Calu3 (cell line): ENCODE measurements around the gene LMO3. TPM values are rescaled to one million over a fixed set of nuclear protein-coding genes. Genes with fewer than 3 reads are reported as not detected.

Experiments
- BruUV-seq: library from RNA; stranded (reverse); fragments of 400-500 nt; replicated peaks from 2 replicates; lab custom pipeline; 2021; lab: Mats Ljungman, UMichigan
- CTCF ChIA-PET: fragments of 300-600 bp; sonication (Branson Sonifier 250); formaldehyde crosslinking; loops from one replicate; lab custom pipeline; 2022; ENCODE audit warnings: antibody characterized with exemption; lab: Charles Lee
- DNase-seq: peaks from one replicate; pipeline ENCODE4 v3.0.0; 2022
- H3K27ac Mint-ChIP-seq: one replicate; pipeline ENCODE4 v1.8.0; 2022; ENCODE audit warnings: mixed read lengths; ENCODE audit not compliant: unreplicated experiment
- H3K27me3 Mint-ChIP-seq: one replicate; pipeline ENCODE4 v1.8.0; 2022; ENCODE audit warnings: mixed read lengths; ENCODE audit not compliant: unreplicated experiment
- H3K36me3 Mint-ChIP-seq: one replicate; pipeline ENCODE4 v1.8.0; 2022; ENCODE audit warnings: mild to moderate bottlenecking, moderate library complexity, mixed read lengths; ENCODE audit not compliant: insufficient read depth, unreplicated experiment
- H3K4me1 Mint-ChIP-seq: one replicate; pipeline ENCODE4 v1.8.0; 2022; ENCODE audit warnings: mild to moderate bottlenecking, low read depth, mixed read lengths; ENCODE audit not compliant: unreplicated experiment
- H3K4me3 Mint-ChIP-seq: one replicate; pipeline ENCODE4 v1.8.0; 2022; ENCODE audit warnings: mild to moderate bottlenecking, low read depth, moderate library complexity, mixed read lengths; ENCODE audit not compliant: unreplicated experiment
- H3K9me3 Mint-ChIP-seq: one replicate; pipeline ENCODE4 v1.8.0; 2022; ENCODE audit warnings: low read depth, mixed read lengths; ENCODE audit not compliant: unreplicated experiment
- intact Hi-C: fragments of 100-400 bp; cut with micrococcal nuclease; formaldehyde crosslinking; loops from one replicate; pipeline ENCODE4 v1.10.0; 2022; ENCODE audit not compliant: unreplicated experiment
- total RNA-seq: library from RNA; stranded (reverse); gene quantifications from 2 replicates; pipeline ENCODE4 v1.2.3, GENCODE V29; 2022
- TF ChIP-seq, protein P1 (sequence below): fragments of 200-600 bp; IDR thresholded peaks from one replicate; pipeline ENCODE4 v1.8.0; 2022; ENCODE audit warnings: antibody characterized with exemption; ENCODE audit not compliant: unreplicated experiment

The LMO3 gene
- total RNA-seq, 1 experiment from 2014 or later: not detected

DNA sequence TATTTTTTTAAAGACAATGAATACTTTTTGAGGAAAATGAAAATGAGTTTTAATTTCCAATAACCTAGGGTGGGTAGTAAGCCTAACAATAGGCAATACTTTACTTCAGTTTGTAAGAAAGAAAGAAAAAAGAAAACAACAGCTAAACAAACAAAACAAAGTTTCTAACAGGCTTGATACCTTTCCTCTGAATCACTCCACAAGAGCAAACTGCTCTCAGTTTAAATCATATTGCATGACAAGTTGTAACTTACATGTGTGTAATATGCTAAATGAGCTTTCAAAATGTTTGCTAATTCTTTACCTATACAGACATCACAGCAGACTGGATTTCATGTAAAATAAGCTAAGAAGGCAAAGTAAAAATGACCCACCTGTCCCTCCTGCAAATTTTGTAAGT, 6.7 kb upstream of the LMO3 start:
- Mint-ChIP-seq H3K27me3 (no peaks in the 10 kb centered on the region), H3K36me3 (no peaks in the 10 kb centered on the region), H3K4me1 (no peaks in the 10 kb centered on the region), H3K9me3 (no peaks in the 10 kb centered on the region), H3K27ac (no peak overlapping the region), H3K4me3 (no peak overlapping the region)
- CTCF ChIA-PET: interaction anchor here (0.6 kb wide), 1 partner anchor 339 kb away, joined by 3 read pairs; no protein-coding TSS in a partner anchor
- intact Hi-C loops: no loop called here
- BruUV-seq: no TSS peak
- TF ChIP-seq, protein P1, sequence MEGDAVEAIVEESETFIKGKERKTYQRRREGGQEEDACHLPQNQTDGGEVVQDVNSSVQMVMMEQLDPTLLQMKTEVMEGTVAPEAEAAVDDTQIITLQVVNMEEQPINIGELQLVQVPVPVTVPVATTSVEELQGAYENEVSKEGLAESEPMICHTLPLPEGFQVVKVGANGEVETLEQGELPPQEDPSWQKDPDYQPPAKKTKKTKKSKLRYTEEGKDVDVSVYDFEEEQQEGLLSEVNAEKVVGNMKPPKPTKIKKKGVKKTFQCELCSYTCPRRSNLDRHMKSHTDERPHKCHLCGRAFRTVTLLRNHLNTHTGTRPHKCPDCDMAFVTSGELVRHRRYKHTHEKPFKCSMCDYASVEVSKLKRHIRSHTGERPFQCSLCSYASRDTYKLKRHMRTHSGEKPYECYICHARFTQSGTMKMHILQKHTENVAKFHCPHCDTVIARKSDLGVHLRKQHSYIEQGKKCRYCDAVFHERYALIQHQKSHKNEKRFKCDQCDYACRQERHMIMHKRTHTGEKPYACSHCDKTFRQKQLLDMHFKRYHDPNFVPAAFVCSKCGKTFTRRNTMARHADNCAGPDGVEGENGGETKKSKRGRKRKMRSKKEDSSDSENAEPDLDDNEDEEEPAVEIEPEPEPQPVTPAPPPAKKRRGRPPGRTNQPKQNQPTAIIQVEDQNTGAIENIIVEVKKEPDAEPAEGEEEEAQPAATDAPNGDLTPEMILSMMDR: no peak
- no peak for DNase-seq

DNA sequence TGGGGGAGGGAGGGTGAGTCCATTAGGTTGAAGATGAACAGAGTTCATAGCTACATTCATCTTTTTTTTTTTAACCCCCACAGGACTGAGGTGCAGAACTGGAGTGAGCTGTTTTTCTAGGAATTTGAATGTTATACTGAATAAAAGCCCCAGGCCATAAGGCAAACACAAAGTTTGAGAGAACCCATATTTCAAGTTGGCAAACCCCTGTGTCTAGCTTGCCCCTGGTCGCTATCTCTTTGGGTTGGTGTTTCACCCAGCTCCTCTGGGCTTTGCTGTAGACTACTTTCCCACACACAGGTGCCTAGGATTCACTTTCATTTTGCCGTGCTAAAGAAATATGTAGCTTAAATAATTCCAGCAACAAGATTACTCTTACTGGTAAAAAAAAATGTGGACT, 5.2 kb upstream of the LMO3 start:
- Mint-ChIP-seq H3K4me1 (no peaks in the 10 kb centered on the region), H3K27ac (no peak overlapping the region), H3K36me3 (peaks cover 4% of the 10 kb centered on the region), H3K27me3 (no peaks in the 10 kb centered on the region), H3K4me3 (no peak overlapping the region), H3K9me3 (no peaks in the 10 kb centered on the region)
- intact Hi-C loops: no loop called here
- TF ChIP-seq, protein P1: no peak
- no peak for DNase-seq
- no TSS peak for BruUV-seq
- CTCF ChIA-PET: interaction anchor here (0.6 to 0.7 kb wide), 3 partner anchors 31 to 447 kb away, joined by 3 read pairs; no protein-coding TSS in a partner anchor

DNA sequence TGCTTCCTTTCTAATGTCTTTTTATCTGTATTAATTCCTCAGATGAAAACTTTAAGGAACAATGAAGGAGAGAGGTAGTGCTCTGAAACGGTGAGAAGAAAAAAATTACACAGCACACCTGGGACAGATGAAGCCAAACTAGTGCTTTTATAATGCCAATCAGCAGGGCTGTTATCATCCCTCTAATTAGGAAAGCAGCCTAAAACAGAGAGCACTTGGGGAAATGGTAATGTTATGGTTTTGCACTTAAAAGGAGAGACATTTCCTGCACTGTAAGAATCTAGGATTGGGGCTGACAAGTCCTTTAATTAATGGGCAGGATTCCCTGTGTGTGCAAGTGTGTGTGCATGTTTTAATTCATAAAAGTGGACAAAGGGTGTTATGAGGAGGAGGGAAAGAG, 4.8 kb upstream of the LMO3 start:
- no TSS peak for BruUV-seq
- CTCF ChIA-PET: interaction anchor here (0.6 to 0.7 kb wide), 3 partner anchors 32 to 446 kb away, joined by 3 read pairs; no protein-coding TSS in a partner anchor
- TF ChIP-seq, protein P1: no peak
- Mint-ChIP-seq H3K27ac (no peak overlapping the region), H3K36me3 (peaks cover 8% of the 10 kb centered on the region), H3K9me3 (no peaks in the 10 kb centered on the region), H3K4me3 (no peak overlapping the region), H3K27me3 (no peaks in the 10 kb centered on the region), H3K4me1 (no peaks in the 10 kb centered on the region)
- intact Hi-C loops: no loop called here
- DNase-seq: no peak

DNA sequence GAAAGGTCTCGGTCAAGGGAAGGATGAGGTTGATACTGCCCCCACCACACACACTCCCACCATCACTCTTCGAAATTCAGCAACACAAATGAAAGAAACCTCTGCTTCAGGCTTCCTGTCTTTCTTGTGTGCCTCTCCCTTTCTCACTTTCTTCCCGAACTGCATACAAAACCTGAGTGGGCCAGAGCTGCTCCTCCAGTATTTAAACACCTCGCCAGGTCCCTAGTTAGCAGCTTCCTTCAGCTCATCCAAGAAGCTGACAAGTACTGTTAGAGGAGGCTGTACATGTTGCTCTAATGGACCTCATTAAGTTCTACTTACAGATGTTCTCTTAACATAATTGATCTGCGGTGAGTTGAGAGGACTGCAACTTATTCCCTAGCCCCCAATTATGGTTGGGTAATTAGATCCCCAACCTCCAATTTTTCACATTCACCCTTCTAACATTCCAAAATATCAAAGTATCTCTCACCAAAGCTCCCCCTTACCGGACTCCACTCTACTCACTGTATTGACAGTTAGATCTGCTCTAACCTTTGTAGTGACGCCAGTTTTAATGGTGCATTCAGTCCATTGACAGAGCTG, 4.1 kb upstream of the LMO3 start:
- no TSS peak for BruUV-seq
- Mint-ChIP-seq H3K27ac (no peak overlapping the region), H3K9me3 (no peaks in the 10 kb centered on the region), H3K27me3 (no peaks in the 10 kb centered on the region), H3K36me3 (peaks cover 11% of the 10 kb centered on the region), H3K4me3 (no peak overlapping the region), H3K4me1 (no peaks in the 10 kb centered on the region)
- no peak for DNase-seq
- CTCF ChIA-PET: interaction anchor here (0.6 to 0.7 kb wide), 2 partner anchors 8 to 446 kb away, joined by 3 read pairs; no protein-coding TSS in a partner anchor
- intact Hi-C loops: no loop called here
- TF ChIP-seq, protein P1: no peak
